ENCODE results near the gene CCDC121.

CCDC121 gene

GRCh38 chr2:27628767-27629709 lies at the start of gene CCDC121, which contains the start of gene GPN1:
Gene CCDC121 (minus strand): TSS chr2:27629012. CDS start chr2:27627799, 1,213 bp downstream.
Gene GPN1 (plus strand): TSS chr2:27629050. CDS start chr2:27629059, 9 bp downstream.
- DNase-seq: peak; percentile 88 to 89

- no peak for DNase-seq
Observed at GRCh38 chr2:27672723-27673486, 44.1 kb upstream of the CCDC121 start.

- no peak for DNase-seq
Observed at GRCh38 chr2:27671235-27671634, 42.4 kb upstream of the CCDC121 start.

GRCh38 chr2:27667446-27667845 lies 38.6 kb upstream of the CCDC121 start:
- DNase-seq: no peak

GRCh38 chr2:27664622-27665363 lies 36.0 kb upstream of the CCDC121 start:
- DNase-seq: no peak

- peak in 1 of 2 donors; percentile 8 for DNase-seq
Observed at GRCh38 chr2:27664154-27664574, 35.4 kb upstream of the CCDC121 start.

GRCh38 chr2:27663285-27664153 lies 34.7 kb upstream of the CCDC121 start, which contains the start of the genes SLC4A1AP and SUPT7L:
Gene SLC4A1AP (plus strand): TSS chr2:27663889. CDS start chr2:27663915, 26 bp downstream.
Gene SUPT7L (minus strand): TSS chr2:27663614. CDS start chr2:27662192, 1,422 bp downstream.
- peak; percentile 66 to 72 for DNase-seq

GRCh38 chr2:27661371-27661770 lies 32.6 kb upstream of the CCDC121 start:
- DNase-seq: no peak

GRCh38 chr2:27655155-27655951 lies 26.5 kb upstream of the CCDC121 start:
- no peak for DNase-seq

GRCh38 chr2:27653397-27653796 lies 24.6 kb upstream of the CCDC121 start:
- DNase-seq: no peak

- no peak for DNase-seq
Observed at GRCh38 chr2:27652790-27653189, 24.0 kb upstream of the CCDC121 start.

- DNase-seq: no peak
Observed at GRCh38 chr2:27652341-27652740, 23.5 kb upstream of the CCDC121 start.

- DNase-seq: no peak
Observed at GRCh38 chr2:27651056-27651455, 22.2 kb upstream of the CCDC121 start.

GRCh38 chr2:27647737-27648136 lies 18.9 kb upstream of the CCDC121 start:
- DNase-seq: no peak

- DNase-seq: no peak
Observed at GRCh38 chr2:27647289-27647688, 18.5 kb upstream of the CCDC121 start.

GRCh38 chr2:27645197-27645596 lies 16.4 kb upstream of the CCDC121 start:
- no peak for DNase-seq

- no peak for DNase-seq
Observed at GRCh38 chr2:27640722-27641245, 12.0 kb upstream of the CCDC121 start.

- no peak for DNase-seq
Observed at GRCh38 chr2:27638709-27639108, 9.9 kb upstream of the CCDC121 start.

- no peak for DNase-seq
Observed at GRCh38 chr2:27638037-27638637, 9.3 kb upstream of the CCDC121 start.

- DNase-seq: no peak
Observed at GRCh38 chr2:27636766-27637165, 8.0 kb upstream of the CCDC121 start.

Data from stimulated activated CD4-positive, alpha-beta T cell treated with anti-CD3 and anti-CD28 coated beads, Interleukin-2, amount 100 ng/mL, for 48 hours (primary cell).